ENCODE measurements around the gene GATAD2A. TPM values are rescaled to one million over a fixed set of nuclear protein-coding genes. Genes with fewer than 3 reads are reported as not detected.

The GATAD2A gene
- total and polyA plus RNA-seq, 9 of the 15 experiments (the other 6 are each of a cell fraction or from before 2014, with no cell fraction given) = 2.4 to 226 (median 44.2) TPM

DNA sequence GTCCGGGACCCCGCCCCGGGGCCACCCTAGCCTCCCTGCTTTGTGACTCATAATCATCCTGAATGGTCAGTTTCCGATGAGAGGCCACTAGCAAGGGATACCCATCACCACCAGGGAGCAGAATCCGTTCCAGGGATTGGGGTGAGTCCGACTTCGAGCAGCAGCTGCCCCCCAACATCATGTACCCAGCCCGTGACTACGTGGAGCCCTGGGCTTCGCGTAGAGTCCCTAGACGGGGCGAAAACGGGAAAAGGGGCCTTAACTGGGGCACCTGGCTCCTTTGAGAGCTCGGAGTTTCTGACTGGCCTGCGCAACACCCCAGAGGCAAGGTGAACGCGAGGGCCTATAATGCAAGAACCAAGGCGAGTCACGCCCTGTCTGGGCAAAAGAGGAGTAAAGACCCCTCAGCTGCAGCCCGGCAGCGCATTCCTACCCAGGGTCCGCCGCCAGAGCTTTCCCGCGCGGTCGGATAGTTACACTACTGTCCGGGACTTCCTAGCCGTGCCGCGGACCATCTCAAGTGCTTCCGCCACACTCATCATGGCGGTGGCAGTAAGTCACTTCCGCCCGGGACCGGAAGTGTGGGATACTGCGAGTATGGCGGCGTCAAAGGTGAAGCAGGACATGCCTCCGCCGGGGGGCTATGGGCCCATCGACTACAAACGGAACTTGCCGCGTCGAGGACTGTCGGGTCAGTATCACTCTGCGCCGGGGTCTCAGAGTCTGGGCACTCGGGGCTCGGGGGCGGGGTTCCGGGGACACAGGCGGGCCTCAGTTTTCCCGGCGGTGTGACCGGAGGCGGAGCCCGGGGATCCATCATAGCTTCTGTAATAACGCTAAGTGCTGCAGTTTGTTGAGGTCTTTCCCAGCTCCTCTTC, 110.4 kb downstream of the GATAD2A start, which contains the start of gene NDUFA13 (continued):
- TF ChIP-seq CEBPZ (IDR thresholded peaks at IDR 0.05; ENCODE audit: borderline replicate concordance, low read depth, low read length) (no peak), HIVEP1 (CRISPR knock-in tag; IDR thresholded peaks at IDR 0.05) (no peak), MXD1 (CRISPR knock-in tag; IDR thresholded peaks at IDR 0.05; ENCODE audit: borderline replicate concordance, poor library complexity, severe bottlenecking) (no peak), MYBL2 (IDR thresholded peaks at IDR 0.05; ENCODE audit: low read depth) (no peak), MYBL2 (CRISPR knock-in tag; IDR thresholded peaks at IDR 0.05; ENCODE audit: borderline replicate concordance) (no peak), NFATC3 (IDR thresholded peaks at IDR 0.05) (no peak), ZNF778 (CRISPR knock-in tag; IDR thresholded peaks at IDR 0.05) (no peak), E2F1 (CRISPR knock-in tag; IDR thresholded peaks at IDR 0.05) (no peak; the same call in 1 of the 2 replicates), MBD2 (IDR thresholded peaks at IDR 0.05; ENCODE audit: borderline replicate concordance, low read depth) (peak; percentile 80; the same call in 1 of the 2 replicates), GABPB1 (CRISPR knock-in tag; IDR thresholded peaks at IDR 0.05) (peak; percentile 99), MED1 (CRISPR knock-in tag; IDR thresholded peaks at IDR 0.05; ENCODE audit: borderline replicate concordance) (no peak), E2F3 (CRISPR knock-in tag; IDR thresholded peaks at IDR 0.05) (peak; percentile 75; the same call in 1 of the 2 replicates), ZNF134 (CRISPR knock-in tag; conservative IDR thresholded peaks at IDR 0.05) (no peak), HEY1 (CRISPR knock-in tag; IDR thresholded peaks at IDR 0.05; ENCODE audit: borderline replicate concordance) (no peak), RBM15 (IDR thresholded peaks at IDR 0.05; ENCODE audit: insufficient read depth, low read length) (no peak), CHCHD3 (CRISPR knock-in tag; IDR thresholded peaks at IDR 0.05) (no peak), ZKSCAN3 (CRISPR knock-in tag; IDR thresholded peaks at IDR 0.05) (no peak), CCAR2 (IDR thresholded peaks at IDR 0.05; ENCODE audit: low read depth, low read length) (no peak), EP400 (IDR thresholded peaks at IDR 0.05) (peak; percentile 89), RAD51 (IDR thresholded peaks at IDR 0.05; ENCODE audit: borderline replicate concordance, low read depth) (no peak), ERF (CRISPR knock-in tag; IDR thresholded peaks at IDR 0.05) (no peak), SMARCB1 (IDR thresholded peaks at IDR 0.05; ENCODE audit: insufficient read length, low read depth) (no peak)
- TF ChIP-seq, protein P1, sequence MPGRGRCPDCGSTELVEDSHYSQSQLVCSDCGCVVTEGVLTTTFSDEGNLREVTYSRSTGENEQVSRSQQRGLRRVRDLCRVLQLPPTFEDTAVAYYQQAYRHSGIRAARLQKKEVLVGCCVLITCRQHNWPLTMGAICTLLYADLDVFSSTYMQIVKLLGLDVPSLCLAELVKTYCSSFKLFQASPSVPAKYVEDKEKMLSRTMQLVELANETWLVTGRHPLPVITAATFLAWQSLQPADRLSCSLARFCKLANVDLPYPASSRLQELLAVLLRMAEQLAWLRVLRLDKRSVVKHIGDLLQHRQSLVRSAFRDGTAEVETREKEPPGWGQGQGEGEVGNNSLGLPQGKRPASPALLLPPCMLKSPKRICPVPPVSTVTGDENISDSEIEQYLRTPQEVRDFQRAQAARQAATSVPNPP (IDR thresholded peaks at IDR 0.05; ENCODE audit: borderline replicate concordance, insufficient read depth, insufficient read length) = no peak
